ENCODE results near the gene EIF5A2.

- TF ChIP-seq EZH2 (IDR thresholded peaks at IDR 0.05; ENCODE audit: insufficient read depth, poor library complexity, severe bottlenecking) (no peak), EZH2phosphoT487 (IDR thresholded peaks at IDR 0.05; ENCODE audit: insufficient read depth, low read depth) (no peak)
Observed at GRCh38 chr3:170911051-170911450, 2.6 kb upstream of the EIF5A2 start.
